C1 segment of cervical spinal cord (tissue), 14 donors: ENCODE data around the gene MCF2L.
"Not testable (repeated sequence)": the region's sequence is repeated elsewhere in the genome, so short reads cannot be mapped to it uniquely, and the experiment has no call there.

Source experiments
- DNase-seq, 14 donors: peaks; one replicate each; lab custom pipeline; 2025; lab: John Stamatoyannopoulos, UW

MCF2L gene

DNA sequence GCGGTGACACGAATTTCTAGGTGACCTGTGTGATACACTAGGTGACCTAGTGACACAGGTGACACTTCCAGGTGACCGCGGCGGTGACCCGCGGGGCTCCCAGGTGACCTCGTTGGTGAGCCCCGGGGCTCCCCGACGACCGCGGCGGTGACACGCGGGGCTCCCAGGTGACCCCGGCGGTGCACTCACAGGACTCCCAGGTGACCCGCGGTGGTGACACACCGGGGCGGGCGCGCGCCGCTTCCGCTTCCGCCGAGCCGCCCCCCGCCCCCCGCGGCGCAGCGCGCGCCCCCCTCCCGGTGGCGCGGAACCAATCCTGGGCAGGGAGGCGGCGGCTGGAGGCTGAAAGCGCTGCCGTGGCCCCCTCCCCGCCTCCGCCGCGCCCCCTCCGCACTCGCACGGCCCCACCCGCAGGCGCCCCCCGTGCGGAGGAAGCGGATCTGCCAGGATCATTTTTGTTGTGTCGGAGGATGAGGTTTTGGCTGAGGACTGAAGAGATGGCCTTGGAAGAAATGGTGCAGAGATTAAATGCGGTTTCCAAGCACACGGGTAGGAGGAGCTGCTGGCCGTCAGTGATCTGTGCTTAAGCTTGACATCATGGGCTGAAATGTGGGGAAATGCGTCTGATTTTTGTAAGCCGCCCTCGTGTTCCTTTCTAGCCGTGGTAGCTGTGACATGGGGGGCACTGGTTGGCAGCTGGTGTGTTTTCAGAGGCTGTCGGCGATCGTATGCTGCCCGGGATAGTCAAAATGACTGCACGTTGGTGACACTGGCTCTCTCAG lies at the start of gene MCF2L:
Gene MCF2L, plus strand, starts transcription at position 305 of the 782 bp plus-strand sequence. Its CDS starts 166 bp downstream, at position 471.
- DNase-seq = peak in 5 of 14 donors; percentile 18 to 79 (median 37)

- no peak for DNase-seq
Observed at GRCh38 chr13:112923962-112924361, 45.1 kb upstream of the MCF2L start.

DNA sequence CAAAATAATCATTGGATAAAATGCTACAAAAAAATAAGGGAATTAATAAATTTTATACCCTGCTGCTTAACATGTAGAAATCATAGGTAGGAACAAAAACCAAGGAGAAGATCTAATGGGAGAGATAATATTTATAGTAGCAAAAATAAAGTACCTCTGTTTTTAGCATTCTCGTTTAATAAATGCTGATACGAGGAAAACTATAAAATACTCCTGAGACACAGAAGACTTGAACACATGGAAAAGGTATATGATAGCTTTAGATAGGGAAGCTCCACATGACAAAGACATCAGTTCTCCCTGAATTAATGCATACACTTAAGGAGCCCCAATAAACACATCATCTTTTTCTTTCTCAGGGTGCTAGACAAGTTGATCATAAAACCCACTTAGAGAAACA lies 44.6 kb upstream of the MCF2L start:
- DNase-seq = no peak

DNA sequence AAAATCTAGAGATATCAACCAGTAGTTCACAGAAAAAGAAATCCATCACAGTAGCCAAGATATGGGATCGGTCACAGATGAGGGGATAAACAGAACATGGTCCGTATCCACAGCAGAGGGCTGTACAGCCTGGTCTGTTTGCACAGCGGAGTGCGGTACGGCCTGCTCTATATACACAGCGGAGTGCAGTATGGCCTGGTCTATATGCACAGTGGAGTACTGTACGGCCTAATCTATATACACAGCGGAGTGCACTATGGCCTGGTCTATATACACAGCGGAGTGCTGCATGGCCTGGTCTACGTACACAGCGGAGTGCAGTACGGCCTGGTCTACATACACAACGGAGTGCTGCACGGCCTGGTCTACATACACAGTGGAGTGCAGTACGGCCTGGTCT lies 43.0 kb upstream of the MCF2L start:
- DNase-seq = no peak

DNA sequence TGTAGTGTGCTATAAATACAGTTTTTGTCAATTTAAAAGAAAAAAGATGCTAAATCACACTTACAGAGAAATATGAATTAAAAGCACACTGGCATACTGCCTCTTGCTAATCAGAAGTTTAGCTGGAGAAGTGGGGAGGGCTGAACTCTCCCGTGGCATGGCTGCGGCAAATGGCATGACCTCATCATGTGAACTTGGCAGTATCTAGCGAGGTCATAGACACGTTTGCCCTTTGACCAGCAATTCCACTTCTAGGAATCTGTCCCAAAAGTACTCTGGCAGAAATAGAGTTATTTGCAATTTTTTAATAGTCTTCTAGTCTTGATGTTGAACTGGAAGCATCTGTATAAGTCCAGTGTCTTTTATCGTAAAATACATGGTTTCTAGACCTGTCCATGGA lies 42.0 kb upstream of the MCF2L start:
- DNase-seq = no peak

DNA sequence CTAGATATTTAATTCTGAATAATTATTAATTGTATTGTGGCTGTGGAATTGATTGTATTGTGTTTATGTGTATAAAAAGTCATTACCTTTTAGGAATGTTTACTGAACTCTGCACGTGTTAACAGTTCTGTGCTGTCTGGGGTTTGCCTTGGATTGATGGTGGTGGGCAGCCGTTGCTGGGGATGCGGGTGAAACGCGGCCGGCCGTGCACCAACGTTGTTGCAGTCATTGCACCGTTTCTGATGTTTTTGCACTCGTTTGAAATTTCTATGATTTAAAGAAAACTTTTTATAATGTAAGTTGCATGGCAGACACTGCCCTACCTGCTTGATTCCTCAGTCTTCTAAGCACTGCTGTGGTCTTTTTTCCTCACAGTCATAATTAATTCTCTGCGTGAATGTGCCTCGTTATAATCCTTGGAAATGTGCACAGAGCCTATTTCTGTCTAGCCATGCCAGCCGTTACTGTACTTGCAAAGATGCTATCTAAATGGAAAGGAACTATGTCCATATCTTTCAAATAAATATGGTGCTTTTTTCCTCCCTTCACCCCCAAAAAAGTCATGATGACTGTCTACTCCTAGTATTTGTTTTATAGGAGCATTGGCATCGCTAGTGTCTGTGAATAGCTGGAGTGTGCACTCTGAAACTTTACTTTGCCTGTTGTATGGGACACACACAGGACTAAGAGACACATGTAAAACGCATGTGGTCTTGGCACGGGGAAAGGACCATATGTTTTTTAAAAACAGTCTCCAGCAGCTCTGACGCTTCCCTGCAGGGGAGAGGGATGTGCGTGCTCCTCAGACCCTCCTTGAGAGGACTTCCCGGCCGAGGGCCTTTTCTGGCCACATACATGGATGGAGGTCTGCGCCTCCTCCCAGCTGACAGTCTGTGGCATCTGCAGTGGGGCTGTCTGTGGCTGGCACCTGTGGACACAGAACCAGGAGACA lies 40.7 kb upstream of the MCF2L start:
- DNase-seq = no peak

DNA sequence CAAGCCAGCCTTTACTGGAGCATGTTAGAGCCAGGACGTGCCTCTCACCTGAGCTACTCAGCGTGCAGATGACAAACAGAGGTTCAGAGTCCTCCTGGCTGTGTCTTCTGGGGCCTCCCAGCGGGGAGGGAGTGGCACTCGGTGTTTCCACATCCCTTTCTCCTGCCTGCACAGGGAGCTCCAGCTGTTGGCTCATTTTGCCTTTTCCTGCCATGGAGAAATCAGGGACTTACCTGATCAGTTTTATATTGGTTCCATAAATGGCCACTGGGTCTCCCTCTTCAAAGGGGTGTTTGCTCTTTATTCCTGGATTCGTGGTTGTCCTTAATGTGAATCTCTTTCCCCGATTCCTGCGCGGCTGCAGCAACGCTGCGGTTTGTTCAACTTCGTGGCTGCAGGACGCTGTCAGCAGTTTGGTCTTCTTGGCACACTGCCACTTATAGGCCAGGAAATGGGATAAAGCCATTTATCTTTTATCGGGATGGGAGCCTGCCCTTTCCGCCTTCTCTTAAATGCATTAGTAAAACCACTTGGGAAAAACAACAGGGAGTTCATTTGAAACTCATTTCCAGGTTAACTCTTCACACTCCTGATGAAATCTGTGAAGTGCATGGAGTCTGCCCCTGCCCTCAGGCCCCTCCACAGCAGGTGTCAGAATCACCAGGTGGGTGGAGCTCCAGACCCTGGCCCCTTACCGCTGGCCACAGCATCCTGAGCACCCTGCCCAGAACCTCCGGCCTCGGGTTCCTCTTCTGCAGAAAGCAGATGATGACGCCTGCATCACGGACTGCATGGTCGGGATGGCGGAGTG lies 39.8 kb upstream of the MCF2L start:
- no peak for DNase-seq

DNA sequence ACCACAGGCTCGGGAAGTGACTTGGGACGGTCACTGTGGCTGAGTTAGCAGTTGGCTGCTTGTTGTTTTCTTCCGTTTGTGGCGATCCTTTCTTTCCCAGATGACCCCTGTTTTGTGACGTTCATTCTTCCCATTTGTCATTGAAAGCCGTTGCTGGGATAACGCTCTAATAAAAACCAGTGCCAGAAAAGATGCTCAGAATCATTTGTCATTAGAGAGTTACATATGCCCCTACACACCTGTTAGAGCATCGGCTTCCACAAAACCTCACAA lies 39.3 kb upstream of the MCF2L start:
- DNase-seq = no peak

GRCh38 chr13:112930192-112930591 lies 38.8 kb upstream of the MCF2L start:
- no peak for DNase-seq

- peak in 1 of 14 donors; percentile 75 for DNase-seq
Observed at GRCh38 chr13:112931028-112931934, 37.7 kb upstream of the MCF2L start.

DNA sequence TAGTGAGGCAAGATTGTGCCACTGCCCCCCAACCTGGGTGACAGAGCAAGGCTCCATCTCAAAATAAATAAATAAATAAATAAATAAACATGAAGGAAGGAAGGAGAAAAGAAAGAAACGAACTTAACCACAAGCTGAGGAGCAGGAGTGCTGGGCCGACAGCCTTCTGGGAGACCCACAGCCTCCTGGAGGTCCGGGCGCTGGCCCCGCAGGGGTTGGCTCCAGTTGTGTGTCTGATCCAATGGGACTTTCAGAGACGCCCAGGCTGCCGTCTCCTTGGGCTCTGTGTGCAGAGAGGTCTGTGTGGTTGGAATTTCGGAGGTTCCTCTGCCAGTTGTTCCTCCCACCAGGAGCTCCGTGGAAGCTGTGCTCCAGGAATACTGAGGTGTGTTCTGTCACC lies 36.0 kb upstream of the MCF2L start:
- no peak for DNase-seq

DNA sequence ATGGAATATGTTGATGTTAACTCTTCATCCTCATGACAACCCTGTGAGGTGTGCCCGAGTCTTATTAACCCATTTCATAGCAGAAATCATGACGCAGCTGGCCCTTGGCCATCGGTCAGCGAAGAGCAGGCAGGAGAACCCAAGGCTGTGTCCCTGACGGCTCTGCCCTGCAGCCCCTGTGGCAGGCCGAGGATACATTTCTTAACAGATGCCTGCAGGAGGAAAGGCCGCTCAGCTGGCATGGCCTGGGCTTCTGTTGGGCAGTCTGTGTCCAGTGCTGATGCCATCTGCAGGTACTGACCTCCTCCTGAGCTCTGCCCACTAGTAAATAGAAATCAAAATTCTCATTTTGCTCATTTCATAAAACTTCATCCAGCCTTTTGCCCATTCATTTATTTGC lies 35.4 kb upstream of the MCF2L start:
- DNase-seq = peak in 1 of 14 donors; percentile 84

DNA sequence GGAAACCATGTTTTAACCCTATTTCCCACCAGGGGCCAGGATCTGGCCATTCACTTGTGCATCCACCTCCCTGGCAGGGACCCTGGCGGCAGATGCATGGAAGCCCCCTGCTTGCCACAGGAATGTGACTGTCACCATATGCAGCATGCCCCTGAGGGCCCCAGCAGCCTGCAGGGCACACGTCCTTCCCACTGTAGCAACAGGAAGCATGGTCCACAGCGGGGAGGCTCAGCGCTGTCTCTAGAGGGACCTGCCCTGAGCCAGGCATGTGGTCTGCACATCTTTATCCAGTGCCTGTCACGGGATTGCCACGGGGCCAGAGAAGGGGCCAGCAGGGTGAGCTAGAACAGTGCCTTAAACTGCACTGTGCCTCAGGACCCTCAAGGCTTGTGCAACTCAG lies 34.9 kb upstream of the MCF2L start:
- no peak for DNase-seq

DNA sequence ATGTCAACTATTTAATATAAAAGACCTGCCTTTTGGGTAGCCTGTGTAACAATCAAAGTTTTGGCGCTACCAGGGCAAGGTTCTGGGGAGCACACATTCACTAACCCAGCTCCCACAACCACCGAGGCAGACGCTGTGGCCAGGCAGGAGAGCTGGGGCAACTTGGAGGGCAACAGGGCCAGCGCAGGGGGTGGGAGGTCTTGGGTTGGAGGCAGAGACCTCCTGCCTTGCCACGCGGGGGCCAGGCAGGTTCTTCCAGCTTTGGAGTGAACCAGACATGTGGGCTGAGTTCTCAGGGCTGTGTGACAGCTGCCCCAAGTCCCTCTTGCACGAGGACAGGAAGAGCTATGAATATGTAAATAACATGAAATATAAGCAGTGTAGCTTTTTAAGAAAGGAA lies 30.3 kb upstream of the MCF2L start:
- no peak for DNase-seq

GRCh38 chr13:112940236-112940635 lies 28.8 kb upstream of the MCF2L start:
- DNase-seq = peak in 10 of 14 donors; percentile 15 to 99 (median 54)

GRCh38 chr13:112941349-112941748 lies 27.7 kb upstream of the MCF2L start:
- DNase-seq = no peak

- DNase-seq = not testable (repeated sequence)
Observed at GRCh38 chr13:112941765-112942164, 27.2 kb upstream of the MCF2L start.

GRCh38 chr13:112942689-112943308 lies 26.2 kb upstream of the MCF2L start:
- peak; percentile 21 to 97 (median 82) for DNase-seq

DNA sequence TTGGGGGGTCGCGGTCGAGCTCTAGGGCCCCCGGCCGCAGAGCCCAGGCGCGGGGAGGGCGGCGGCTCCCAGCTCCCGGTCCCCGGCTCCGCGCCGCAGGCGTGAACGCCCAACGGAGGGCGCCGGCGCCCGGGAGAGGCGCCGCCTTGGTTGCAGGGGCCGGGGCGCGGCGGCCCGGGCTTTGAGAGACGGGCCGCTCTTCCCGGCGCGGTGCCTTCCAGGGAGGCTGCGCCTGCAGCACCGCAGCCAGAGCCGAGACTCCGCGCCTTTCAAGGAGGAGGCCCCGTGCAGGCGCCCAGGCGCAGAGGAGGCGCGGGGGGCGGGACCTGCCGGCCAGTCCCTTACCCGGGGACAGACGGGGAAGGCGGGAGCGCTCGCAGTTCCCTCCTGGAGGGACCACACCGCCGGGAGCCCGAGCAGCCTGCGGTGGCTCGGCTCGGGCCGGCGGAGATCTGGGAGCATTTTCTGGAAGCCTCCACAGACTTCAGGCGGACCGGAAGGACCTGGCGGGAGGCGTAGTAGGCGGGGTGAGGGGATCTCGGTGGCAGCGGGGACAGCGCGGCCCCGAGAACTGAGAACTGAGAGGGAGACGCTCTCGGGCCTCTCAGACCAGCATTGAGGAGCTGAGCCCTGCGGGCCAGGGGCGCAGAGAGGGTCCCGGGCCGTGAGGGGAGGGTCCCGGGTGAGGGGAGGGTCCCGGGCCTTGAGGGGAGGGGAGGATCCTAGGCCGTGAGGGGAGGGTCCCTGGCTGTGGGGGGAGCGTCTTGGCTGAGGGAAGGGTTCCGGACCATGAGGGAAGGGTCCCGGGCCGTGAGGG lies 25.5 kb upstream of the MCF2L start:
- peak in 5 of 14 donors; percentile 22 to 54 (median 37) for DNase-seq
